GM19351 (cell line): ENCODE measurements around the gene ZNF598.
"Not testable (repeated sequence)": the region's sequence is repeated elsewhere in the genome, so short reads cannot be mapped to it uniquely, and the experiment has no call there.

Experiments
- ATAC-seq: cut with Tn5 transposase; IDR thresholded peaks from one replicate; pipeline ENCODE4 v1.9.1; 2021; ENCODE audit warnings: mild to moderate bottlenecking, moderate library complexity; ENCODE audit not compliant: unreplicated experiment

The ZNF598 gene

GRCh38 chr16:2028620-2029220, 19.1 kb upstream of the ZNF598 start:
- ATAC-seq, result no peak

- no peak for ATAC-seq
These were observed 18.5 kb upstream of the ZNF598 start for GRCh38 chr16:2028146-2028545.

GRCh38 chr16:2027024-2028010, 17.7 kb upstream of the ZNF598 start:
- no peak for ATAC-seq

GRCh38 chr16:2026461-2027023, 16.9 kb upstream of the ZNF598 start, which contains the start of gene NHERF2:
NHERF2 (plus strand) TSS chr16:2026902; CDS start chr16:2027006, 104 bp downstream.
- ATAC-seq, result no peak

GRCh38 chr16:2025878-2026460, 16.3 kb upstream of the ZNF598 start:
- no peak for ATAC-seq

GRCh38 chr16:2025251-2025650, 15.6 kb upstream of the ZNF598 start:
- ATAC-seq, result no peak

GRCh38 chr16:2024032-2024420, 14.4 kb upstream of the ZNF598 start:
- ATAC-seq, result no peak

GRCh38 chr16:2023092-2024031, 13.7 kb upstream of the ZNF598 start:
- ATAC-seq, result peak; percentile 61

GRCh38 chr16:2022723-2023091, 13.1 kb upstream of the ZNF598 start:
- ATAC-seq, result peak; percentile 22

GRCh38 chr16:2019921-2020831, 10.6 kb upstream of the ZNF598 start:
- no peak for ATAC-seq

- ATAC-seq, result no peak
These were observed 9.9 kb upstream of the ZNF598 start, which contains the start of gene NPW for GRCh38 chr16:2019518-2019920. NPW (plus strand) TSS chr16:2019785.

GRCh38 chr16:2016407-2016922, 6.8 kb upstream of the ZNF598 start:
- ATAC-seq, result no peak

- ATAC-seq, result no peak
These were observed 6.3 kb upstream of the ZNF598 start for GRCh38 chr16:2015947-2016208.

GRCh38 chr16:2015117-2015946, 5.7 kb upstream of the ZNF598 start:
- no peak for ATAC-seq

GRCh38 chr16:2013527-2013926, 3.9 kb upstream of the ZNF598 start:
- no peak for ATAC-seq

- not testable (repeated sequence) for ATAC-seq
These were observed 2.1 kb upstream of the ZNF598 start for GRCh38 chr16:2011726-2012125.

GRCh38 chr16:2009164-2009711, 383 bp downstream of the ZNF598 start:
- peak; percentile 35 for ATAC-seq

GRCh38 chr16:2008631-2009163, 924 bp downstream of the ZNF598 start:
- ATAC-seq, result no peak
